HG02885 (cell line): ENCODE measurements around the gene TMEM82.

Experiments used
- ATAC-seq: cut with Tn5 transposase; IDR thresholded peaks from one replicate; pipeline ENCODE4 v1.9.1; 2021; ENCODE audit warnings: mild to moderate bottlenecking; ENCODE audit not compliant: unreplicated experiment, poor library complexity

Gene TMEM82

DNA sequence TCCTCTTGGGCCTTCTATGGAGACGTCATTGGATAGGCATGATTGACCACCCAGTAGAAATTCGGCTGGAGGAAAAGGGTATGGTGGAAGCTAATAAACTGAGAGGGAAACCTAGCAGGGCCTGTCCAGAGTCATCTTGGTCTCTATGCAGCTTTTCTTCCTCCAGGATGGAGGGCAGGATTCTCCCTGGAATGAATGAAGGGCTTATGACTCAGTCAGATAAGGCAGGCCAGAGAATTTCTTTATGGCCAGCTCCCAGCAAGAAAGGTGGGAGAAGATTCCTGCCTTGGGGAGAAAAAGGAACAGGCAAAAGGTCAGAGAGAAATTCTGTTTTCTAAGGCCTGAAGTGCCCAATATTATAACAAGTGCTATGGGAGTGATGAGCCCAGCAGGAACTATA is 33.4 kb downstream of the TMEM82 start:
- no peak for ATAC-seq

DNA sequence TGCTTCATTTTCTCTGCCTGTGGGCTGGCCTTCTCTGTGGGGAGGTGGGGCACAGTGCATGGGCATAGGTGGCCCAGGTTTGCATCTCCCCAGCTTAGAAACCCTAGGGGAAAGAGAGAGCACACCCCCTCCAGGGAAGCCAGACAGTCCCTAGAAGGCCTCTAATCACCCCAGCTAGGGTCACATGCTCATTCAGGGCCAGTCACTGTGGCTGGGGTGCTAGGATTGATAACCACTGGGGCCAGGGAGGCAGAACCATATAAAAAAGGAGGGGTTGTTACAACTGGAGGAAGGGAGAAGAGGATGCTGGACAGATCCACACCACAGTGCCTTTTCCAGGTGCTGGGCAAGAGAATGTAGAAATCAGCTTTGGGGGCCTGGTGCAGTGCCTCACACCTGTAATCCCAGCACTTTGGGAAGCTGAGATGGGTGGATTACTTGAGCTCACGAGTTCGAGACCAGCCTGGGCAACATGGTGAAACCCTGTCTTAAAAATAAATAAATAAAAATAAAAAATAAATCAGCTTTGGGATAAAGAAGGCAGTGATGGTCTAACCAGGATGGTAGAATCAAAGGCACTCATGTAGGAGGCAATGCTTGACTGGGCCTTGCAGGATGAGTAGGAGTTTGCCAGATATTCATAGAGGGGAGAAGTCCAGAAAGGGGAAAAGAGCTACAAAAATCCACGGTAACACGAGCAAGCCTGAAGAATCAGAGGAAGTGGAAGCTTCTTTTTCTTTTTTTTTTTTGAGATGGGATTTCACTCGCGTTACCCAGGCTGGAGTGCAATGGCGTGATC is 35.8 kb downstream of the TMEM82 start:
- no peak for ATAC-seq

DNA sequence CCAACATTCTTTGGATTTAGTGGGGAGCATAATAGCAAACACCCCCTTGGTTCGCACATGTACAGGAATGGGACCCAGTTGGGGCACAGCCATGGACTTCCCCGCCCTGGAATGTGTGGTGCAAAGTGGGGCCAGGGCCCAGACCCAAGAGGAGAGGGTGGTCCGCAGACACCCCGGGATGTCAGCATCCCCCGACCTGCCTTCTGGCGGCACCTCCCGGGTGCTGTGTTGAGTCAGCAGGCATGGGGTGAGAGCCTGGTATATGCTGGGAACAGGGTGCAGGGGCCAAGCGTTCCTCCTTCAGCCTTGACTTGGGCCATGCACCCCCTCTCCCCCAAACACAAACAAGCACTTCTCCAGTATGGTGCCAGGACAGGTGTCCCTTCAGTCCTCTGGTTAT is 43.4 kb downstream of the TMEM82 start:
- no peak for ATAC-seq

DNA sequence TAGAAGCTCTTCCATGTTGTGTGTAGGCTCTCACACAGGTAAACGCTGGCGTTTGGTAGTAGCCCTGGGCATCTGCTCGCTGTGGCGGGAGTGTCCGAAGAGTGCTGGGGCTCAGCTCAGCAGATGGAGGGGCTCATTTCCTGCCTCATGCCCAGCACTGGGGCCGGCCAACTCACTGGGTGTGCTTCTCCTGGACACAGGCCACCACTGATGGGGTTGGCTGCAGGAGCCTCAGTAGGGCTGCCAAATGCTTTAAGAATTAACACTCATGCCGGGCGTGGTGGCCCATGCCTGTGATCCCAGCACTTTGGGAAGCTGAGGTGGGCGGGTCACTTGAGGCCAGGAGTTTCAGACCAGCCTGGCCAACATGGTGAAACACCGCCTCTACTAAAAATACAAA is 44.3 kb downstream of the TMEM82 start:
- no peak for ATAC-seq

DNA sequence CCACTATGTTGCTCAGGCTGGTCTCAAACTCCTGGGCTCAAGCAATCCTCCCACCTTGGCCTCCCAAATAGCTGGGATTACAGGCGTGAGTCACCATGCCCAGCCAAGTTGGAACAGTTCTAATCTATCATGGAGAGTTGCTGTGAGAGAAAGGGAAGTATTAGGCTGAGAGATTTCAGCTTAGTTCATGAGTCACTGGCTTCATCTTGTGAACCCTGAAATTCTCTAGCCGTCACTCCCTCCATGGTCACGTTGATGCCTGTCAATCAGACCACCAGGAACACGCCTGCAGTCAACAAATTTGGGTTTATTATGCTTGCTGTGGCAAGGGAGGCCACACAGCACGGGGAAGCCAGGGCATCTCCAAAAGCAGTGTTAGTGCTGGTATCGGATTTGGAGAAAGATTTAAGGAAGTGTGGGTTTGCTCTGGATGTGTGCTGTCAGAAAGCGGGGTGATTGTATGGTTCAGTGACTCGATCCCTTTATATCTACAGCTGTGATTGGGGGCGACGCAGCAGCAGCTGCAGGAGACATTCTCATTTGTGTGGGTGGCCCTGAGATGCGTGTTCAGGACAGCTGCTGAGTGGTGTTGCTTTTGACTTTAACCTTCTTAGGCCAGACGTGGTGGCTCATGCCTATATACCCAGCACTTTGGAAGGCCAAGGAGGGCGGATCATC is 46.5 kb downstream of the TMEM82 start:
- ATAC-seq = no peak

DNA sequence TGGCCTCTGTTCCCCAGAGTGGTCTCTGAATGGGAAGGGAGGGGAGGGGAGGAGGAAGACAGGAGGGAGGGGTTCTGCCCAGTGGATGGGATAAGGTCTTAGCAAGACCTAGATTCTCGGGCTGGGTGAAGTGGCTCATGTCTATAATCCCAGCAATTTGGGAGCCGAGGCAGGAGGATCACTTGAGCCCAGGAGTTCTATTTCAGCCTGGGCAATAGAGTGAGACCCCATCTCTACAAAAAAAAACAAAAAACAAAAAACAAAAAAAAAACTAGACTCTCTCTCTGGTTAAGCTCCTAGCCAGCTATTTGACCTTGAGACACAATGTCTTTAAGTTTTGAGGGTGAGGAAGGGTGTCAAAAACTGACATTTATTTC is 53.8 kb downstream of the TMEM82 start:
- ATAC-seq = no peak
